ENCODE data around the gene CFAP65. TPM values are rescaled to one million over a fixed set of nuclear protein-coding genes. Genes with fewer than 3 reads are reported as not detected.

The CFAP65 gene
- total RNA-seq, 1 donor from 2014 or later, result 0.18 TPM

DNA sequence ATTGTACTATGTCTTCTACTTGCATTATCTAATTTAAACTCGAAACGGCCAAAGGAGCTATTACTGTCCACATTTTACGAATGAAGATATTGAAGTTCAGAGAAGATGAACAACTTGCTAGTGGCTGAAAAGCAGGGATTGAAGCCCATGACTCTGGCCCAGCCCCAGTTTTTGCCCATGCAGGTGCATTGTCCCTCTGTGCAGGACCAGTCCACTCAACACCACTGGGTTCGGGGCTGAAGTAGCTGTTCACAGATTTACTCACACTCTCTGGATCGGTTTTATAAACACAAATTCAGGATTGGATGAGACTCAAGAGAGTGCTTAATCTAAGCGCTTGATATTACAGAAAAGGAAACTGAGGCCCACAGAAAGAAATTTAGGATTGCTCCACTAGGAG lies 20.8 kb upstream of the CFAP65 start:
- ATAC-seq (no peak), DNase-seq (ENCODE audit: low spot score) (no peak)
- intact Hi-C loops (cut with DNase I), result no loop called here

DNA sequence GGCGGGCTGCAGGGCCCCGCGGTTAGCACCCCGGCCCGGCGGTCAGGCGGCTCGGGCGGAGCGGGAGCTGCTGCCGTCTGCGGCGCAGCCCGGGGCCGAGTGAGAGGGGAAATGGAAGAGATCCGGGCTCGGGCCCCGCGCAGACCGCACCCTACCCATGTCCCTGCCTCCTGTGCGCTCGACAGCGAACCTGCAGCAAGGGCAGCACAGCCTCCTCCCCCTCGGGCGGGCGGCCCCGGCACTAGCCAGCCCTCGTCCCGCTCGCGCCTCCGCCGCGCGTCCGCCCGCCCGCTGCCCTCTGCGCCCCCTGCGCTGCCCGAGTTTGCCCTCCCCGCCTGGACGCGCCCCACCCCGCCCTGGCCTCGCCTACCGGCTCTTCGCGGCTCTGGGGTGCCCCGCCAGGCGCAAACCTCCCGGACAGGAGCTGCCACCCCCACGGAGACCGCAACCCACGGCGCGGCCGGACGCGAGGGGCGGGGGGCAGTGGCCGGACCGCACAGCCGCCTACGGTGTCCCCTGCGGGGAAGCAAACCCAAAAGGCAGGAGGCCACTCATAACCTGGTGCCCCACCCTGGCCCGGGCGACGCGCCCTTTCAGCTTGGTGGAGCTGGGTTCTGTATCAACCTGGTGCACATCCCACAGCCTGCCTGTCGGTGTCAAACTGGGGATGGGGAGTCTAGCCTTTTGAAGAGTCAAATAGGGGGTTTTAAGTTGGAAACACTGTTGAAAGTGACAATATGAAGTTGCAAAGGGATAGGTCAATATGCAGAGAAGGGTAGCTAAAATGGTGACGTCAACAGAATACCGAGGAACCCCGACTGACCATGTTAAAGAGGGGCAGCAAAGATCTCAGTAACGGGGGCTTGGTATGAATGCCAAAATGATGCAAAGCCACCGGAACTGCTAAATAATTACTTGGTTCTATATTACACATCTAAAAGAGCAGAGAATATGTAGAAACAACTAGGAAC lies 19.8 kb upstream of the CFAP65 start, which contains the start of gene IHH:
Gene IHH, minus strand, starts transcription at position 101 of the 971 bp plus-strand sequence. CDS start 454 bp downstream, outside the sequence.
- intact Hi-C loops (cut with DNase I), result no loop called here
- ATAC-seq (no peak), DNase-seq (ENCODE audit: low spot score) (no peak)

DNA sequence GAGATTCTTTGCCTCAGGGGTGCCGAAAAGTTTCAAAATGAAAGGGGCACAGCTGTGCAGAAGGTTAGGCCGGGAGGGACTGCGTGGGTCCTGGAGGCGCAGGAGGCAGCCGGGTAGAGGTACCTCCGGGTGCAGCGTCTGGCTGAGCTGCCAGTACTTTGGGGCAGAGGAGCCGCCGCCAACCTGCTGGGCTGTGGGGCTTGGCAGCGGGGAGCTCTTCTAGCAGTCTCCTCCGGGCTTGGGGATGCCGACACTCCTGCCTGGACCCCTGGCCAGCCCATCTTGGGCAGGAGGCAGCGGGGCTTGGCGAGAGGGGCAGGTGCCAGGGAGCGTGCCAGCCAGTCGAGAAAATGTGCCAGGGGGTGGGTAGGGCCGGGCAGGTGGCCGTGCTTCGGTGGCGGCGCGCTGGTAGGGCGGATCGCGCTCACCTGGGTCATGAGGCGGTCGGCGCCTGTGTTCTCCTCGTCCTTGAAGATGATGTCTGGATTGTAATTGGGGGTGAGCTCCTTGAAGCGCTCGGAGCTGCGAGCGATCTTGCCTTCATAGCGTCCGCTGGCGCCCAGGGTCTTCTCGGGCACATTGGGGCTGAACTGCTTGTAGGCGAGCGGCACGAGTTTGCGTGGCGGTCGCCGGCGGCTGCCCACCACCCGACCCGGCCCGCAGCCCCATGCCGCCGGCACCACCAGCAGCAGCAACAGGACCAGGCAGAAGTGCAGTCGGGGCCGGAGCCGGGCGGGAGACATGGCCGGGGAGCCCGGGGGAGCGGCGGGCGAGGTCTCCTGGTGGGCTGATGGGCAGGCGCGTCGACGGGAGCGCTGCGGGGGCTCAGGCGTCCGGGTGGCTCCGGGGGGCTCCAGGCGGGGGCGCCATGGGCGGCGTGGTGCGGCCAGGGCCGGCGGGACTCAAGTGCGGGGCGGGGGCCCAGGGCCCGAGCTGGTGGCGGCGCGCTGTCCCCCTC lies 18.7 kb upstream of the CFAP65 start:
- intact Hi-C loops (cut with DNase I), result no loop called here
- DNase-seq (ENCODE audit: low spot score), result no peak
- ATAC-seq, result no peak

DNA sequence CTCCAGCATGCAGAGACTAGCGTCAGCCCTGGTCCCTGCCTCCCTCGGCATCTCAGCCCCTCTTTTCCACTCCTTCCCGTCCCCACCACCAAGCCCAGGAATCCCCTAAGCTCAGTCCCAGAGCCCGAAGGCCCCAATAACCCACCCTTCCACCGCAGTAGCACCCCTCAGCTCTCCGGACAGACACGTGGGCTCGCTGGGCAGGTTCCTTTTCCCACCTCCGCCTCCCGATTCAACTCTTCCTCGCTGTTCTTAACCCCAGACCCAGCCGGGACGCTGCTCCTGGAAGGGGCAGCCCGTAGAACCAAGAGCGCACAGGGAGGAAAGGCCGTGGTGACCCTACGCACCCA lies 18.0 kb upstream of the CFAP65 start:
- DNase-seq (ENCODE audit: low spot score), result no peak
- intact Hi-C loops (cut with DNase I), result no loop called here
- ATAC-seq, result no peak

DNA sequence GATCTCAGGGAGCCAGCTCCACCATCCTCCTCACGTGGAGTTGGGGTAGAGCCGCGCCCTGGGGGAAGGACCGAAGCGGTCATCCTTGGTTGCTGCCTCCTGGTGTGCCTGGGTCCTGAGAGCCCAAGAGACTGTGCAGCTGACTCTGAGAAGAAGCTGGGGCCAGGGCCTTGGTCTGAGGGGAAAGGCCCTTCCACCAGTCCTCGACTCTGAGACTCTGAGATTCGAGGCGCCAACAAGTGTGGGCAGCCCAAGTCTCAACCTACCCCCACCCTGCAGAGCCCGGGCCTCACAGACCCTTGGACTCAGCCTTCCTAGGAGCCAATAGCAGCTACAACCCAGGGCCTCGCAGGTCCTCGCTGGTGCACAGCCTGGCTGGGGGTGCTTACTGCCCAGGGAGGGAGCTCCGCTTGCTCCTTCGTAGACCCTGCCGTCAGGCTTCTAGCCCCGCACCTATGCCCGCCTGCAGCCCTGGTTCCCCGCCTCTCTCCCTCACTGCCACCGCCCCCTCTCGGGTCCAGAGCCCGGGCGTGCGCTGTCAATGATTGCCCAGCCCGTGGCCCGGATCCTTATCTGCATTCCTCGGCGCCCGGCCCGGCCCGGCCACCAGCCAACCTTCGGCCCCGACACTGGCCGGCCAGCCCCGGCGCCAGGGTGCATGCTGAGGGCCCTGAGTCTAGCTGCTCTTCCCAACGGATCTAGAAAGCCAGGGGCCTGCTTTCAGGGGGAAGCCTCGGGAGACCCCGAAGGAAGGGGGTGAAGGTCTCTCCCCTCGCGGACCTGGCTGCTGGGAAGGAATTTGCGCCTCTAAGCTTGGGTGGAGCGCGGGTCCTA lies 17.4 kb upstream of the CFAP65 start:
- ATAC-seq (peak; percentile 19), DNase-seq (ENCODE audit: low spot score) (no peak)
- intact Hi-C loops (cut with DNase I), result no loop called here

DNA sequence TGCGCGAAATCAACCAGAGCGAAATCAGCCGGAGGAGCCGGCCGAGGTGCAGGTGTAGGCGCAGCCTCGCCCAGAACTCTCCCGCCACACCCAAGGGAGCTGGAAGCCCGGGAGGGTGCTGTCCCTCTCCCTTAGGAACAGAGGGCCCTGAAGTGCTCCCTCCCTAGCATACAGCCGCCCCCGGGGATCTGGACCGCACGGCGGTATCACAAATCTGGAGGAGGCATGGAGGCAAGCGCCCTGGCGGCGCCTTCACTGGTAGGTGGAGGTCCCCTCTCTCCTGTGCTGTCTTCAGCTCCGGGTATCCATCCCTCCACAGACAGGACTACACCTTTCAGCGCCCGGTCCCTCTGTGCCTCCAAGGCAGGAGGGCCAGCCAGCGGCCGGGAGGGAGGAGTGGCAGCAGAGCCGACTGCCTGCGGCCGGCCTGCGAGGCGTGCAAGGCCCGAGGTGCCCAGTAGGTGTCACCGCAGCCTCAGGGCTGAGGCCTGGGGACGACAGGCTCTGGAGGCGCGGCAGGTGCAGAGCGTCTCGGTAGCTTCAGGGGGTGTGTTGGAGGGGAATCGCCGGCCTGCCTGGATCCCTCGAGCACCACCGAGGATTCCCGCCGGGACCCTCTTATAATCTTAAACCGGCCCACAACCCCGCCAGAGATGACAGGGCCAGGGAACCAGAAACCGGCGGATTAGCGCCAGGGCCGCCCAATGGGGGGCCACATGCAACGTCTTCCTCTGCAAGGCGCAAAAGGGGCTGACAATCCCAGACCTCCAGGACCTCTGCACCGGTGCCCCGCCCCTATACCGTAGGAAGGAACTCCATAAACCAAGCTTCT lies 16.6 kb upstream of the CFAP65 start:
- DNase-seq (ENCODE audit: low spot score) (peak; percentile 85), ATAC-seq (peak; percentile 93)
- intact Hi-C loops (cut with DNase I), result no loop called here

DNA sequence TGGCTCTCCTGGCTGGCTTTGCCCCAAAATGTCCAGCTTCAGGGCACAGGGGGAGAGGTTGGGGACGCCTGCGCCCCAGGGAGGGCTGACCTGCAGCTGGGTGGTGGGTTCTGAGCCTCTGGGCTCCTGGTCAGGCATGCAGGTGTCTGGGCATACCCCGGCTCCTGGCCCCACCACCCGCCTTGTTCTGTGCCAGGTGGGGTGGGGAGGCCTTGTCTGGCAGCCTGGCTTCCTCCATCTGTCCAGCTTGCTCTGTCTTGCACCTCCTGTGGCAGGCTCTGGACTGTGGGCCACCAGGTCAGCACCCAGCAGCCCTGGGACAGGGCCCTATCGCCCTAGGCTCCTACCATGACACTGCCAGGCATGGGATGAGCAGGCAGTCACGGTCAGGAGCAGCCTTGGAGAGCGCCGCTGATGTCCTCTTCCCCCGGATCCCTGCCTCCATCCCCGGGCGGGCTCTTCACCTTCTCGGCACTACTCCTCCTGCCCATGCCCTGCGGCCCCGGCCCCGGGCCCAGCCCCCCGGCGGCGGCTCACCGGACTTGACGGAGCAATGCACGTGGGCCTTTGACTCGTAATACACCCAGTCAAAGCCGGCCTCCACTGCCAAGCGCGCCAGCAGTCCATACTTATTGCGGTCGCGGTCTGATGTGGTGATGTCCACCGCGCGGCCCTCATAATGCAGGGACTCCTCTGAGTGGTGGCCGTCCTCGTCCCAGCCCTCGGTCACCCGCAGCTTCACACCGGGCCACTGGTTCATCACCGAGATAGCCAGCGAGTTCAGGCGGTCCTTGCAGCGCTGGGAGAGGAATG lies 15.8 kb upstream of the CFAP65 start:
- DNase-seq (ENCODE audit: low spot score) (no peak), ATAC-seq (peak; percentile 5)
- intact Hi-C loops (cut with DNase I), result no loop called here

DNA sequence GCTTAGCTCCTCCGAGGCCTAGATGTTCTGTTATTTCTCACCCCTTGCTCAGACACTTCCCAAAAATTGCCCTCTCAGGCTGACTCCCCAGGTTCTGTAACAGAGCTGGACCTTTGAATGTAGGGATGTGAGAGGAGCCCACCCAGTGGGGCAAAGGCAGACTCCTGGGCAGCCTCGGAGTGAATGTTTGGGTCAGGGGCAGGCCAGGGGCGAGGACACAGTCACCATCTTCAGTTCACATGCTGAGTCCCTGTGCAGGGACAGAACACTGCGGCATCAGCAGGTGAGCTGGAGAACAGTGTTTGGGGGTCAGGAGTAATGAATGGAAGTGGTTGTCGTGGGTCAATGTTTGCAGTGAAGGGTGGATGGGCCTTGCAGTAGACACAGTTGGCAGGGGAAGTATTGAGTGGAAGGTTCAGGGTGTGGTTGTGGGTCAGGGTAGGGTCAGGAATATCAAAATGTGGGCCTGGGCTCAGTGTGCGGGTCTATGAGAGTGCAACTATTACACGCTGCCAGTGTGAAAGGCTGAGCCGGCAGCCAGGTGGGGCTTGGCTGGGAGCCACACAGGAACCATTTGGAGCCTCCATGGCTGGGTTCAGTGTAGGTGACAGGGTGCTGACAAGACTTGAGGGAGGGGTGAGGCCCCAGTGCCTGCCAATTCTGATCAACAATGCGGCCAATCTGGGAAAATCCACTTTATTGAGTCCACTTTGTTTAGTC lies 15.0 kb upstream of the CFAP65 start:
- ATAC-seq, result no peak
- intact Hi-C loops (cut with DNase I), result no loop called here

DNA sequence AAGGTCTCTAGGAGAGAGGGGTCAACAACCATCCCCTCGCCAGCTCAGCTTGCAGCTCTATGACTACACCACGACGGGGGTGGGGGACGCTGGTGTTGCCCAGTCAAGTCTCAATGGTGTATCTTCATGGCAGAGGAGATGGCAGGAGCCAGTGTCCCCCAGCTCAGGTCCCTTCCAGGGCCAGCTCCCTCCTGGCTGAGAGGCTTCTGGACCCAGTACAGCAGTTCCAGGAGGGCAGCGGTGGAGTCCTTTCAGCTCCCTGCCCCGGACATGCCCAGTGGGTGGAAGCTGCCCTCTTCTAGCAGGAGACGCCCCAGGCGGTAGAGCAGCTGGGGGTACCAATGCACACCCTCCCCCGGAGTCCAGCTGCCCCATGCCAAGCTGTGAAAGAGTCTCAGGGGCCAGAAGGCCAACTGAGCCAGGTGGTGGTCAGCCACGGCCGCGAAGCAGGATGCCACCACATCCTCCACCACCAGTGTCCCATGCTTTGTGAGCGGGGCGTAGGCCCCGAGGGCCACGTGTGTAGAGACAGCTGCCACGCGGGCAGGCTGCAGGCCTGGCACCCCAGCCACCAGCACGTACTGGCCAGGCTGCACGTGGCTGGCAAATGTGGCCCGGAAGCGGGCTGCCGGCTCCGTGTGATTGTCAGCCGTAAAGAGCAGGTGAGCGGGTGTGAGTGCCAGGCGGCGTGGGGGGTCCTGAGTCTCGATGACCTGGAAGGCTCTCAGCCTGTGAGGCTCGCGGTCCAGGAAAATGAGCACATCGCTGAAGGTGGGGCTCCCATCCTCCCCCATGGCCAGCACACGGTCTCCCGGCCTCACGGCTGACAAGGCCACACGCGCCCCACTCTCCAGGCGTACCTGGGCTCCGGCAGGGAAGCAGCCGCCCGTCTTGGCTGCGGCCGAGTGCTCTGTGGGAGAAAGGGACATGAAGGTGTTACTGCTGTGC lies 13.9 kb upstream of the CFAP65 start:
- intact Hi-C loops (cut with DNase I), result no loop called here
- DNase-seq (ENCODE audit: low spot score) (no peak), ATAC-seq (no peak)

More for the DNA sequence above, 15.0 kb upstream of the CFAP65 start:
- DNase-seq (ENCODE audit: low spot score), result no peak

DNA sequence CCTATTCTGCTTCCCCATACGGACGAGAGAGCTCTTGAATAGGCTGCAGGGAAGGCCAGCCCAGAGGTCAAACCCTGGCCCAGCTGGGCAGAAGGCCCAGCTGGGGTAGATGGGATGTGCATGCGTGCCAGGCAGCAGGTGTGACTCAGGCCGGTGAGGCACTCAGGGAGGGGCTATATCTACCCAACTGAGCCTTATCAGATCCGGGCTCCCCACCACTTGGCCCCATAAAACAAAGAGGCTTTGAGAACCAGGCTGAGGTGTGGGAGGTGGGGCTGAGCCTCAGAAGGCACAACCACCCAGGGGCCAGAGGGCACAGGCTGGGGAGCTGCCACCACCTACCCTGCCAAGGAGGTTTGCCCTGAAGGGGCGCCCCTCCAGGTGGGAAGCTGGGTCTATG lies 8.0 kb upstream of the CFAP65 start:
- intact Hi-C loops (cut with DNase I), result no loop called here
- DNase-seq (ENCODE audit: low spot score) (no peak), ATAC-seq (no peak)

DNA sequence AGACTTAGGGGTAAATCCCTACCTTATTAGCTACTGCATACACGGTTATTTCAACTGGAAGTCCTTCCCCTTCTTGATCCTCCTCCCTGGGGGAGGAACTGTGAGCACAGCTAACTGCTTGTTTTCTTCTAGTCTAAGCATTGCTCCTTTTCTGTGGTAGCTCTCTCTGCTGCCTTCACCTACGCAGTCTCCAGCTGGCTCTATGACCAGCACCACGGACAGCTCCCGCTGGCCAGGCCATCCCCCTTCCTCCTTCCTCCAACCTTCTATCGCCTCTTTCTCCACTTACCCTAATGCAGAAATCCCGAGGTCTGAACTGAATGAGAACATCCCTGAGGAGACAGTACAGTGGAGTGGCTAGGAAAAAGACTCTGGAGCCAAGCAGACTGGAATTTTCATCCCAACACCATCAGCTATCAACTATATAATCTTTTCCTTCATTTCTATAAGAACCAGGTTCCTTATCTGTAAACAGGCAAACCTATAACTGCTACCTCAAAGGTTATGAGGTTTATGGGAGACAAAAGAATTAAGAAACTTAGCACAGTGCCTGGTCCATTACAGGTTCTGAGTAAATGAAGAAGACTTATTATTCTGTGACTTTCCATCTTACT lies 4.7 kb upstream of the CFAP65 start:
- ATAC-seq (no peak), DNase-seq (ENCODE audit: low spot score) (no peak)
- intact Hi-C loops (cut with DNase I), result no loop called here

DNA sequence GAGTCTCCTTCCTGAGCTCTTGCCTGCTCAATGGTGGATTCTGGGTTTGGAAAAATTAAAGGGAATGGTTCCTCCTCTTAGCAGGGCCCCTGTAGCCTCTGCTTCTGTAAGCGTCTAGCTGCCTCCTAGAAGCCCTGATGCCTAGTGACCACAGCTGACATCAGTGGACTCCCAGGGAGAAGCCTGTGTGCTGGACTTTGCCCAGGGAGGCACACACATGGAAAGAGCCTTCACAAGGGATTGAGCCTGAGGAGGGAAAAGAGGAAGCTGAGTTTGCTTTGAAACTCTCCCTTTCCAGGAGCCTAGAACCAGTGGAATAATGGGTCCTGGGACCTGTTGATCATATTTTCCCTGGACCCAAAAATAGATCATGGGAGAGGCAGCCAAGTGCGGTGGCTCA lies 1.4 kb upstream of the CFAP65 start:
- intact Hi-C loops (cut with DNase I), result no loop called here
- DNase-seq (ENCODE audit: low spot score) (no peak), ATAC-seq (no peak)

DNA sequence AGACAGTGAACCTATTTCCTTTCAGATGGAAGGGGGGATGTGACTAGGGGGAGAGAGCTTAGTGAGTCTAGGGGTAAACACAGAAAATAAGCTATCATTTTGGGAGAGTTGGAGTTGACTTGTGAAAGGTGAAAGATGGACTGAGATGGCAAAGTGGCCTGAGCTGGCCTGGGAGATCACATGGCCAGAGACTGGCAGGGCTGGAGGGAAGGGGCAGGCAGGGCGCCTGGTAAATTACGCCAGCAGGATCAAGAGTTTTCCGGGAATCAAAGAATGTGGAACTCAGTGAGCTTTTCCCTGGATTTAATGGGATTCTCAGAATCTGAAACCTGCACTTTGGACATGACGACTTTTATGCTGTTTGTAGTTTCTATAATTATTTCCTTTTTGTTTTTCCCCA lies 841 bp upstream of the CFAP65 start:
- intact Hi-C loops (cut with DNase I), result no loop called here
- DNase-seq (ENCODE audit: low spot score) (no peak), ATAC-seq (no peak)

DNA sequence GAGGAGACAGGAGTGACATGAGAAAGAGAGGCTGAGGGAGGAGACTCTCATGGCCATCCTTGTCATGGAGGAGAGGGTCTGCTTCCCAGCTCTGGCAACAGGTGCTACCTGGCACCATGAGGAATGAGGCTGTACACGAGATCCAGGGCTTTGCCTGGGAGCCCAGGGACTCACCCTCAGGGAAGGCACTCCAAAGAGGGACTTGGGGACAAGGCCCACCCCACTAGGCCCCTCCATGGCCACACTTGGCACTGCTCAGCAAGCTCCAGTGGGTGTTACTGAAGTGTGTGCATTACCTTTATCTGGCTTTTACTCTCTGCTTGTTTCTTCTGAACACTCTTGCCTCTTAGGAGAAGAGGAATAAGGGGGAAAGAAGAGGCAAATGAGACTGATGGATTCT lies 2.7 kb downstream of the CFAP65 start:
- DNase-seq (ENCODE audit: low spot score), result no peak
- intact Hi-C loops (cut with DNase I), result loop anchor here (10.0 kb wide), 1 partner anchor 106 kb away; no protein-coding TSS in a partner anchor
- ATAC-seq, result no peak

All from sciatic nerve (tissue), 2 donors.